Activated CD4-positive, CD25-positive, alpha-beta regulatory T cell treated with anti-CD3 and anti-CD28 coated beads, Interleukin-2, amount 50 U/mL, for 24 hours (primary cell): Measurements from ENCODE around the gene PILRA.
"Not testable (repeated sequence)": the region's sequence is repeated elsewhere in the genome, so short reads cannot be mapped to it uniquely, and the experiment has no call there.

ENCODE experiments used
- ATAC-seq, 2 donors: fragments of 150-1000 bp; cut with Tn5 transposase; one replicate each; pipeline ENCODE4 v1.10.0; 2021; ENCODE audit warnings: mild to moderate bottlenecking in 1 of 2, moderate library complexity in 1 of 2

The PILRA gene

GRCh38 chr7:100373261-100373831, at the start of gene PILRA:
Gene PILRA (plus strand): TSS chr7:100373487. CDS start chr7:100373657, 170 bp downstream.
- no peak for ATAC-seq

- not testable (repeated sequence) for ATAC-seq
Observed at GRCh38 chr7:100324194-100324593, 49.1 kb upstream of the PILRA start.

GRCh38 chr7:100325671-100326070, 47.6 kb upstream of the PILRA start:
- not testable (repeated sequence) for ATAC-seq

- not testable (repeated sequence) for ATAC-seq
Observed at GRCh38 chr7:100326914-100327313, 46.4 kb upstream of the PILRA start.

- peak; percentile 93 for ATAC-seq
Observed at GRCh38 chr7:100335566-100336466, 37.5 kb upstream of the PILRA start.

- ATAC-seq, result not testable (repeated sequence)
Observed at GRCh38 chr7:100338083-100338696, 35.1 kb upstream of the PILRA start.

GRCh38 chr7:100341286-100341685, 32.0 kb upstream of the PILRA start:
- not testable (repeated sequence) for ATAC-seq

- no peak for ATAC-seq
Observed at GRCh38 chr7:100342765-100343164, 30.5 kb upstream of the PILRA start.

GRCh38 chr7:100344124-100344559, 29.1 kb upstream of the PILRA start:
- ATAC-seq, result not testable (repeated sequence)

- peak; percentile 89 to 92 for ATAC-seq
Observed at GRCh38 chr7:100344560-100345287, 28.6 kb upstream of the PILRA start.

GRCh38 chr7:100345288-100345672, 28.0 kb upstream of the PILRA start:
- peak; percentile 27 to 34 for ATAC-seq

- ATAC-seq, result no peak
Observed at GRCh38 chr7:100346921-100347320, 26.4 kb upstream of the PILRA start.

GRCh38 chr7:100348805-100349204, 24.5 kb upstream of the PILRA start:
- no peak for ATAC-seq

- ATAC-seq, result no peak
Observed at GRCh38 chr7:100349757-100350156, 23.5 kb upstream of the PILRA start.

- ATAC-seq, result no peak
Observed at GRCh38 chr7:100351657-100352058, 21.6 kb upstream of the PILRA start.

GRCh38 chr7:100352230-100352781, 21.0 kb upstream of the PILRA start:
- ATAC-seq, result peak; percentile 62

- ATAC-seq, result no peak
Observed at GRCh38 chr7:100352984-100353684, 20.2 kb upstream of the PILRA start.

GRCh38 chr7:100353685-100354330, 19.5 kb upstream of the PILRA start:
- ATAC-seq, result peak; percentile 71 to 75

GRCh38 chr7:100356416-100357068, 16.7 kb upstream of the PILRA start:
- ATAC-seq, result no peak

- ATAC-seq, result no peak
Observed at GRCh38 chr7:100357131-100357561, 16.1 kb upstream of the PILRA start.
